MM.1S (cell line): Measurements from ENCODE around the gene CASP10.

Experiments used
- DNase-seq: peaks from one replicate; pipeline ENCODE4 v3.0.0-alpha.2; 2015
- H2AFZ ChIP-seq: fragments of 300-600 bp; sonication (generic); 2 replicates; pipeline ENCODE4 v1.6.0; 2016; ENCODE audit warnings: antibody characterized with exemption, low read length
- H3F3A ChIP-seq: fragments of 300-600 bp; sonication (generic); 2 replicates; pipeline ENCODE4 v1.6.1; 2016; ENCODE audit warnings: mild to moderate bottlenecking, antibody characterized with exemption, low read length, moderate library complexity, mixed read lengths; ENCODE audit not compliant: insufficient read depth
- H3K27ac ChIP-seq: fragments of 300-600 bp; sonication (generic); 2 replicates; pipeline ENCODE4 v1.5.1; 2016; ENCODE audit warnings: mild to moderate bottlenecking, low read length
- H3K27me3 ChIP-seq: fragments of 300-600 bp; sonication (generic); replicated peaks from 2 replicates; pipeline ENCODE4 v1.6.0; 2016; ENCODE audit warnings: low read length; ENCODE audit not compliant: insufficient read depth
- H3K36me3 ChIP-seq: fragments of 300-600 bp; sonication (generic); replicated peaks from 2 replicates; pipeline ENCODE4 v1.6.1; 2016; ENCODE audit warnings: mild to moderate bottlenecking, low read length, mixed read lengths; ENCODE audit not compliant: insufficient read depth
- H3K4me1 ChIP-seq: fragments of 300-600 bp; sonication (generic); 2 replicates; pipeline ENCODE4 v1.6.1; 2016; ENCODE audit warnings: low read length, mixed read lengths
- H3K4me2 ChIP-seq: fragments of 300-600 bp; sonication (generic); 2 replicates; pipeline ENCODE4 v1.6.0; 2016; ENCODE audit warnings: low read depth, low read length
- H3K4me3 ChIP-seq: fragments of 300-600 bp; sonication (generic); 2 replicates; pipeline ENCODE4 v1.5.1; 2016; ENCODE audit warnings: low read length, mixed read lengths
- H3K79me2 ChIP-seq: fragments of 300-600 bp; sonication (generic); 2 replicates; pipeline ENCODE4 v1.6.1; 2016; ENCODE audit warnings: mixed run types, low read length, mixed read lengths
- H3K9ac ChIP-seq: fragments of 300-600 bp; sonication (generic); 2 replicates; pipeline ENCODE4 v1.6.1; 2016; ENCODE audit warnings: low read length, mixed read lengths
- H3K9me2 ChIP-seq: fragments of 300-600 bp; sonication (generic); replicated peaks from 2 replicates; pipeline ENCODE4 v1.6.1; 2016; ENCODE audit warnings: mild to moderate bottlenecking, low read length, mixed read lengths; ENCODE audit not compliant: insufficient read depth
- H3K9me3 ChIP-seq: fragments of 300-600 bp; sonication (generic); replicated peaks from 2 replicates; pipeline ENCODE4 v1.6.1; 2016; ENCODE audit warnings: mild to moderate bottlenecking, low read length, mixed read lengths; ENCODE audit not compliant: insufficient read depth
- H4K20me1 ChIP-seq: fragments of 300-600 bp; sonication (generic); 2 replicates; pipeline ENCODE4 v1.6.1; 2016; ENCODE audit warnings: mild to moderate bottlenecking, low read length, moderate library complexity, mixed read lengths; ENCODE audit not compliant: insufficient read depth
- CTCF ChIP-seq: fragments of 300-600 bp; sonication (generic); IDR thresholded peaks from 2 replicates; pipeline ENCODE4 v1.5.1; 2016; ENCODE audit warnings: antibody characterized with exemption, low read length, mixed read lengths
- EZH2 ChIP-seq: fragments of 300-600 bp; sonication (generic); optimal IDR thresholded peaks from 2 replicates; pipeline ENCODE3; 2017; ENCODE audit warnings: low read depth, mild to moderate bottlenecking, antibody characterized with exemption, low read length, mixed read lengths
- EZH2phosphoT487 ChIP-seq: fragments of 300-600 bp; sonication (generic); IDR thresholded peaks from 2 replicates; pipeline ENCODE4 v1.6.1; 2018; ENCODE audit warnings: antibody characterized with exemption, low read length

CASP10 gene

GRCh38 chr2:201271917-201272316 lies 89.0 kb downstream of the CASP10 start:
- H3K9me2 ChIP-seq: no peaks in the 10 kb centered on the region
- H3K79me2 ChIP-seq: peaks cover 99% of the 10 kb centered on the region

GRCh38 chr2:201273330-201273983 lies 90.5 kb downstream of the CASP10 start:
- TF ChIP-seq EZH2 (no peak), CTCF (no peak), EZH2phosphoT487 (no peak)
- Histone ChIP-seq H3K9me3 (no peaks in the 10 kb centered on the region), H2AFZ (no peak overlapping the region), H3K9me2 (no peaks in the 10 kb centered on the region), H3K27me3 (no peaks in the 10 kb centered on the region), H3K27ac (no peak overlapping the region), H4K20me1 (peaks cover 22% of the 10 kb centered on the region; the same call in 1 of the 2 replicates), H3K4me1 (no peaks in the 10 kb centered on the region), H3K4me2 (no peak overlapping the region), H3K79me2 (peaks cover 83% of the 10 kb centered on the region), H3K36me3 (peaks cover 25% of the 10 kb centered on the region), H3F3A (peaks cover 6% of the 10 kb centered on the region; the same call in 1 of the 2 replicates), H3K4me3 (no peak overlapping the region), H3K9ac (no peak overlapping the region)
- peak; percentile 3 for DNase-seq

More at GRCh38 chr2:201271917-201272316, 89.0 kb downstream of the CASP10 start:
- H4K20me1 ChIP-seq: peaks cover 30% of the 10 kb centered on the region
- no peak overlapping the region for H3K4me2 ChIP-seq
- H3K9ac ChIP-seq: no peak overlapping the region
- no peak overlapping the region for H3K4me3 ChIP-seq
- H3F3A ChIP-seq: peaks cover 6% of the 10 kb centered on the region; the same call in 1 of the 2 replicates
- no peaks in the 10 kb centered on the region for H3K4me1 ChIP-seq
- no peaks in the 10 kb centered on the region for H3K9me3 ChIP-seq
- H3K27ac ChIP-seq: no peak overlapping the region
- H2AFZ ChIP-seq: no peak overlapping the region
- TF ChIP-seq CTCF (no peak), EZH2 (no peak), EZH2phosphoT487 (no peak)
- no peaks in the 10 kb centered on the region for H3K27me3 ChIP-seq
- no peak for DNase-seq
- H3K36me3 ChIP-seq: peaks cover 31% of the 10 kb centered on the region

GRCh38 chr2:201275069-201275468 lies 92.1 kb downstream of the CASP10 start:
- Histone ChIP-seq H3K4me1 (no peaks in the 10 kb centered on the region), H4K20me1 (0 out of 2 replicates have a peak, but pooled peaks cover 15% of the 10 kb centered on the region), H3K27me3 (no peaks in the 10 kb centered on the region), H3K4me3 (no peak overlapping the region), H3K9ac (no peak overlapping the region), H3K9me2 (no peaks in the 10 kb centered on the region), H3K27ac (no peak overlapping the region), H2AFZ (no peak overlapping the region), H3F3A (0 out of 2 replicates have a peak, but pooled peaks cover 3% of the 10 kb centered on the region), H3K4me2 (no peak overlapping the region), H3K9me3 (no peaks in the 10 kb centered on the region), H3K36me3 (peaks cover 28% of the 10 kb centered on the region), H3K79me2 (peaks cover 73% of the 10 kb centered on the region)
- no peak for TF ChIP-seq EZH2phosphoT487
- TF ChIP-seq CTCF: no peak
- TF ChIP-seq EZH2: no peak
- DNase-seq: no peak
